CD4-positive, alpha-beta T cell treated with Interleukin-6 at 100 ng/mL for 8 hours (primary cell): ENCODE measurements around the gene LCN1.

Experiments used
- DNase-seq: peaks from one replicate; pipeline ENCODE4 v3.0.0-alpha.2; 2020; ENCODE audit warnings: mixed read lengths, low spot score

The LCN1 gene

GRCh38 chr9:135488527-135488926 is 32.7 kb upstream of the LCN1 start:
- DNase-seq, result no peak

GRCh38 chr9:135489188-135489906 is 31.9 kb upstream of the LCN1 start:
- DNase-seq, result no peak

GRCh38 chr9:135490166-135490870 is 30.9 kb upstream of the LCN1 start:
- no peak for DNase-seq

GRCh38 chr9:135490980-135491464 is 30.2 kb upstream of the LCN1 start:
- DNase-seq, result no peak

- DNase-seq, result no peak
These were observed 29.5 kb upstream of the LCN1 start for GRCh38 chr9:135491764-135492163.

GRCh38 chr9:135492886-135493669 is 28.2 kb upstream of the LCN1 start:
- DNase-seq, result no peak

GRCh38 chr9:135494791-135495559 is 26.3 kb upstream of the LCN1 start:
- DNase-seq, result no peak

- no peak for DNase-seq
These were observed 22.7 kb upstream of the LCN1 start for GRCh38 chr9:135498381-135499126.

GRCh38 chr9:135499326-135500070 is 21.7 kb upstream of the LCN1 start:
- peak; percentile 87 for DNase-seq

- DNase-seq, result no peak
These were observed 21.1 kb upstream of the LCN1 start for GRCh38 chr9:135500071-135500524.

- DNase-seq, result peak; percentile 83
These were observed 20.5 kb upstream of the LCN1 start, which contains the start of gene MRPS2 for GRCh38 chr9:135500525-135501260. Gene MRPS2 (plus strand): TSS chr9:135500682. CDS start chr9:135500711, 29 bp downstream.

GRCh38 chr9:135501261-135502167 is 19.7 kb upstream of the LCN1 start:
- peak; percentile 17 for DNase-seq

- no peak for DNase-seq
These were observed 18.9 kb upstream of the LCN1 start for GRCh38 chr9:135502168-135502872.

- DNase-seq, result no peak
These were observed 18.3 kb upstream of the LCN1 start for GRCh38 chr9:135502873-135503321.

- no peak for DNase-seq
These were observed 17.6 kb upstream of the LCN1 start for GRCh38 chr9:135503371-135504261.
